SK-N-SH (cell line): ENCODE results near the gene NUP210L.

ENCODE experiments used
- CTCF ChIP-seq: fragments of 200-600 bp; sonication (generic); IDR thresholded peaks from 2 replicates; pipeline ENCODE4 v1.6.1; 2017; ENCODE audit warnings: antibody characterized with exemption, mild to moderate bottlenecking, moderate library complexity
- RAD21 ChIP-seq: IDR thresholded peaks from 2 replicates; pipeline ENCODE4 v1.6.1; 2012; ENCODE audit warnings: mild to moderate bottlenecking, low read length
- REST ChIP-seq: IDR thresholded peaks from 2 replicates; pipeline ENCODE4 v1.6.1; 2012; ENCODE audit warnings: mild to moderate bottlenecking, low read depth, low read length, moderate library complexity

GRCh38 chr1:154062309-154062708 is 92.6 kb downstream of the NUP210L start:
- TF ChIP-seq RAD21 = no peak
- no peak for TF ChIP-seq REST
- TF ChIP-seq CTCF = no peak
